PC-3 (cell line): ENCODE results near the gene MGAT5. TPM values are rescaled to one million over a fixed set of nuclear protein-coding genes. Genes with fewer than 3 reads are reported as not detected.

Experiments
- ATAC-seq: fragments of 200-7000 bp; cut with Tn5 transposase; 2 replicates; pipeline ENCODE4 v1.9.1; 2020; ENCODE audit warnings: mild to moderate bottlenecking, moderate library complexity
- BruUV-seq: library from RNA; stranded (reverse); fragments of 400-500 nt; replicated peaks from 2 replicates; lab custom pipeline; 2021; lab: Mats Ljungman, UMichigan
- CTCF ChIA-PET: fragments of 300-600 bp; sonication (Branson Sonifier 250); formaldehyde crosslinking; loops from one replicate; lab custom pipeline; 2022; ENCODE audit warnings: antibody characterized with exemption; lab: Charles Lee
- POLR2A ChIA-PET: fragments of 300-600 bp; sonication (Branson Sonifier 250); formaldehyde crosslinking; loops from one replicate; lab custom pipeline; 2022; ENCODE audit warnings: antibody characterized with exemption; ENCODE audit not compliant: unreplicated experiment; lab: Charles Lee
- DNase-seq: peaks from one replicate; pipeline ENCODE4 v3.0.0-alpha.2; 2015
- H2AFZ ChIP-seq: fragments of 300-600 bp; sonication (generic); 2 replicates; pipeline ENCODE4 v1.6.0; 2016; ENCODE audit warnings: antibody characterized with exemption, low read length
- H3F3A ChIP-seq: fragments of 300-600 bp; sonication (generic); one replicate; pipeline ENCODE4 v1.6.0; 2017; ENCODE audit warnings: antibody characterized with exemption, low read length, control low read depth, mild to moderate bottlenecking; ENCODE audit not compliant: unreplicated experiment
- H3K27ac ChIP-seq: fragments of 300-600 bp; sonication (generic); 2 replicates; pipeline ENCODE4 v1.5.1; 2016; ENCODE audit warnings: mild to moderate bottlenecking, low read length
- H3K27me3 ChIP-seq: fragments of 300-600 bp; sonication (generic); 2 replicates; pipeline ENCODE4 v1.6.1; 2016; ENCODE audit warnings: low read length, mixed read lengths
- H3K36me3 ChIP-seq: fragments of 300-600 bp; sonication (generic); 2 replicates; pipeline ENCODE4 v1.6.1; 2016; ENCODE audit warnings: low read depth, mixed run types, low read length, mixed read lengths
- H3K4me1 ChIP-seq: fragments of 300-600 bp; sonication (generic); 2 replicates; pipeline ENCODE4 v1.5.1; 2016; ENCODE audit warnings: low read length; ENCODE audit not compliant: insufficient read depth
- H3K4me2 ChIP-seq: fragments of 300-600 bp; sonication (generic); 2 replicates; pipeline ENCODE4 v1.6.0; 2016; ENCODE audit warnings: low read length
- H3K4me3 ChIP-seq: fragments of 300-600 bp; sonication (generic); 2 replicates; pipeline ENCODE4 v1.5.1; 2016; ENCODE audit warnings: mild to moderate bottlenecking, low read length, mixed read lengths
- H3K79me2 ChIP-seq: fragments of 300-600 bp; sonication (generic); 2 replicates; pipeline ENCODE4 v1.6.1; 2017; ENCODE audit warnings: low read length, mixed read lengths
- H3K9ac ChIP-seq: fragments of 300-600 bp; sonication (generic); 2 replicates; pipeline ENCODE4 v1.6.0; 2016; ENCODE audit warnings: mild to moderate bottlenecking, low read length
- H3K9me2 ChIP-seq: fragments of 300-600 bp; sonication (generic); replicated peaks from 2 replicates; pipeline ENCODE4 v1.6.1; 2016; ENCODE audit warnings: mixed run types, low read length, mixed read lengths
- H3K9me3 ChIP-seq: fragments of 300-600 bp; sonication (generic); 2 replicates; pipeline ENCODE4 v1.6.1; 2016; ENCODE audit warnings: low read length, mixed read lengths
- H4K20me1 ChIP-seq: fragments of 300-600 bp; sonication (generic); 2 replicates; pipeline ENCODE4 v1.6.1; 2016; ENCODE audit warnings: low read length, mixed read lengths
- EZH2 ChIP-seq: fragments of 300-600 bp; sonication (generic); IDR thresholded peaks from one replicate; pipeline ENCODE4 v1.6.1; 2017; ENCODE audit warnings: antibody characterized with exemption, mild to moderate bottlenecking, low read length; ENCODE audit not compliant: unreplicated experiment
- EZH2phosphoT487 ChIP-seq: fragments of 300-600 bp; sonication (generic); IDR thresholded peaks from 2 replicates; pipeline ENCODE4 v1.6.1; 2018; ENCODE audit warnings: mild to moderate bottlenecking, antibody characterized with exemption, low read length, borderline replicate concordance
- intact Hi-C: fragments of 100-400 bp; cut with micrococcal nuclease; formaldehyde crosslinking; loops from 2 replicates; pipeline ENCODE4 v1.9.0; 2023
- total RNA-seq: library from RNA; depleted of rRNA; stranded (reverse); fragments of >200 nt; gene quantifications from 2 replicates; pipeline ENCODE4 v1.2.3, GENCODE V29; 2014
- TF ChIP-seq, protein P1 (sequence below): fragments of 300-600 bp; sonication (generic); conservative IDR thresholded peaks from 2 replicates; pipeline ENCODE4 v1.5.1; 2017; ENCODE audit warnings: antibody characterized with exemption, low read depth, mild to moderate bottlenecking, low read length

The MGAT5 gene
- total RNA-seq, 1 experiment from 2014 or later = 33.8 TPM

DNA sequence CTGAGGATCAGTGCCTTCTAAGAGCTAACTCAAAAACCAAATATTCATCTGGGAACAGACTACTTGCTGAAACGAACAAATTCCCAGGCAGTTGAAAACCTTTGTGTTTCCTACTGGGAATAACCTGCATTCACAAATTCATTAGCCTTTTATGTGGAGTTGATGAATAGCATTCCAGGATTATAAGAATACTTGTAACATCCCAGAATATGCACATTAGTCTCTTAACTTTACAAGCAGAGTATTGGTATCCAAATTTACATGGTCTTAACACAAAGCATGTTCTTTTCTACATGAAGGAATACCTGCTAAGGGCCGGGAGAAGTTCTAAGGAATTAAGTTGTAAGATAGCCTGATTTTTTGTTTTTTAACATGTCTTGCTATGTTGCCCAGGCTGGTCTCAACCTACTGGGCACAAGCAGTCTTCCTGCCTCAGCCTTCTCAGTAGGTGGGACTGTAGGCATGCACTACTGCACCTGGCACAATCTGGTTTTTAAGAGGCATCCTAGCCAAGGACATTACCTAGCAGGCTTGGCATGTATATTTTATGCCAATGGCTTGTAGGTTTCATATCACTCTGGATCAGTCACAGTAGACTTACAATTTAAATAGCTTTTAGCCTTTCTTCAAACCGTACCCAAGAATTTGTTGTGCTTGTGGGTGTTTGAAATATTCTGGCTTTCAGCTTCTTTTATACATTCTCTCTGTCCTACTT is 50.7 kb downstream of the MGAT5 start:
- Histone ChIP-seq H3K4me1 (peaks cover 9% of the 10 kb centered on the region; the same call in 1 of the 2 replicates), H4K20me1 (no peaks in the 10 kb centered on the region), H3K36me3 (no peaks in the 10 kb centered on the region), H3K4me3 (no peak overlapping the region), H3K9me3 (no peaks in the 10 kb centered on the region), H3K79me2 (no peaks in the 10 kb centered on the region), H3K4me2 (no peak overlapping the region), H3K9me2 (no peaks in the 10 kb centered on the region), H3F3A (no peaks in the 10 kb centered on the region), H3K27ac (no peak overlapping the region), H3K27me3 (no peaks in the 10 kb centered on the region), H3K9ac (no peak overlapping the region), H2AFZ (no peak overlapping the region)
- CTCF ChIA-PET = no interaction called here
- POLR2A ChIA-PET = no interaction called here
- ATAC-seq = no peak
- no TSS peak for BruUV-seq
- no peak for TF ChIP-seq EZH2phosphoT487
- TF ChIP-seq, protein P1, sequence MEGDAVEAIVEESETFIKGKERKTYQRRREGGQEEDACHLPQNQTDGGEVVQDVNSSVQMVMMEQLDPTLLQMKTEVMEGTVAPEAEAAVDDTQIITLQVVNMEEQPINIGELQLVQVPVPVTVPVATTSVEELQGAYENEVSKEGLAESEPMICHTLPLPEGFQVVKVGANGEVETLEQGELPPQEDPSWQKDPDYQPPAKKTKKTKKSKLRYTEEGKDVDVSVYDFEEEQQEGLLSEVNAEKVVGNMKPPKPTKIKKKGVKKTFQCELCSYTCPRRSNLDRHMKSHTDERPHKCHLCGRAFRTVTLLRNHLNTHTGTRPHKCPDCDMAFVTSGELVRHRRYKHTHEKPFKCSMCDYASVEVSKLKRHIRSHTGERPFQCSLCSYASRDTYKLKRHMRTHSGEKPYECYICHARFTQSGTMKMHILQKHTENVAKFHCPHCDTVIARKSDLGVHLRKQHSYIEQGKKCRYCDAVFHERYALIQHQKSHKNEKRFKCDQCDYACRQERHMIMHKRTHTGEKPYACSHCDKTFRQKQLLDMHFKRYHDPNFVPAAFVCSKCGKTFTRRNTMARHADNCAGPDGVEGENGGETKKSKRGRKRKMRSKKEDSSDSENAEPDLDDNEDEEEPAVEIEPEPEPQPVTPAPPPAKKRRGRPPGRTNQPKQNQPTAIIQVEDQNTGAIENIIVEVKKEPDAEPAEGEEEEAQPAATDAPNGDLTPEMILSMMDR = no peak
- TF ChIP-seq EZH2 = no peak
- intact Hi-C loops = loop anchor here (5.0 kb wide), 1 partner anchor 53 kb away; no protein-coding TSS in a partner anchor
- no peak for DNase-seq

DNA sequence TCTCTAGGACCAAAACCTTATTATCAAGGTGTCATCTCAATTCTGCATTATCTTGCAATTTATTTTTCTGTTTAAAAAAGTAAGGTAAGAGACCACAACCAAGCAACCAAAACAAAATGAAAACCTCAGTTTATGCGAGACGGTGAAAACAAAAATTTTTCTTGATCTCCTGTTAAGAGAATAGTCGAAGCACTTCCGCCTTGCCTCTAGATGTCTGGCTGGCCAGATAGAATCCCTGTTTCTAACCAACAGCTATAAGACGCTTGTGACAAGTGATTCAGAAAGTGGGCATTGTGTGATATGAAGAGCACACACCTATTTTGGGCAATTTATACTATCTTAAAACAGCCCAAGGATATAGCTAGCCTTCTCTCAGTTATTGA is 51.2 kb downstream of the MGAT5 start:
- BruUV-seq = no TSS peak
- no peak for DNase-seq
- no peak overlapping the region for H3K4me2 ChIP-seq
- no peak overlapping the region for H2AFZ ChIP-seq
- H4K20me1 ChIP-seq = no peaks in the 10 kb centered on the region
- TF ChIP-seq EZH2 (no peak), EZH2phosphoT487 (no peak)
- TF ChIP-seq, protein P1 = no peak
- H3K4me1 ChIP-seq = peaks cover 9% of the 10 kb centered on the region; the same call in 1 of the 2 replicates
- no peaks in the 10 kb centered on the region for H3K79me2 ChIP-seq
- ChIA-PET CTCF (no interaction called here), POLR2A (no interaction called here)
- no peak for ATAC-seq
- H3K9me2 ChIP-seq = no peaks in the 10 kb centered on the region
- H3K27ac ChIP-seq = no peak overlapping the region
- no peak overlapping the region for H3K4me3 ChIP-seq
- H3K36me3 ChIP-seq = no peaks in the 10 kb centered on the region
- no peaks in the 10 kb centered on the region for H3K9me3 ChIP-seq
- H3K27me3 ChIP-seq = no peaks in the 10 kb centered on the region
- no peak overlapping the region for H3K9ac ChIP-seq
- H3F3A ChIP-seq = no peaks in the 10 kb centered on the region
- intact Hi-C loops = no loop called here

DNA sequence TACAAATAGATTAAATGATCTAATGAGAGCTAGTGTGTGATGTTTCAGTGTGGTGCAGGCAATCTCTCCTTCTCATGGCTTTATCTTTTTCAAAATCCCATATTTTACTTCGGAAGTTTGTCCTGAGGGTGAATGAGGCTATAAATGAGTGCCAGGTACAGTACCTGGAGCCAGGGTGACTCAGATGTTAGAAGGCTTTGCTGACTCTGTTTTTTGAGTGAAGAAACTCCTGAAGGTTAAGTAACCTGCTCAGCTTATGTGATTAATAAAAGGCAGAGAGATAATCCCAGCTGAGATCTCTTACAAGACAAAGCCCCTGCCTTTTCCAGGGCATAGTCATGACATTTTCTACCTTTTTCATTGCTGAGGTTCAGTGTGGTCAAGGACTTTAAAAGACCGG is 52.6 kb downstream of the MGAT5 start:
- ATAC-seq (no peak), DNase-seq (peak; percentile 14)
- H3K4me1 ChIP-seq = peaks cover 5% of the 10 kb centered on the region; the same call in 1 of the 2 replicates
- CTCF ChIA-PET = no interaction called here
- H3K27ac ChIP-seq = no peak overlapping the region
- no peaks in the 10 kb centered on the region for H3K9me3 ChIP-seq
- TF ChIP-seq EZH2phosphoT487 (no peak), EZH2 (no peak)
- TF ChIP-seq, protein P1 = no peak
- no peaks in the 10 kb centered on the region for H3K79me2 ChIP-seq
- no peaks in the 10 kb centered on the region for H3K9me2 ChIP-seq
- no peak overlapping the region for H3K9ac ChIP-seq
- H3K4me2 ChIP-seq = no peak overlapping the region
- POLR2A ChIA-PET = no interaction called here
- H3K36me3 ChIP-seq = no peaks in the 10 kb centered on the region
- no peaks in the 10 kb centered on the region for H3F3A ChIP-seq
- intact Hi-C loops = no loop called here
- no peak overlapping the region for H2AFZ ChIP-seq
- no TSS peak for BruUV-seq
- no peaks in the 10 kb centered on the region for H3K27me3 ChIP-seq
- no peaks in the 10 kb centered on the region for H4K20me1 ChIP-seq
- H3K4me3 ChIP-seq = no peak overlapping the region
